CD4-positive, CD25-positive, alpha-beta regulatory T cell (primary cell): ENCODE results near the gene VAPB. TPM values are rescaled to one million over a fixed set of nuclear protein-coding genes. Genes with fewer than 3 reads are reported as not detected.

Experiments
- ATAC-seq, 2 donors: fragments of 150-1000 bp; cut with Tn5 transposase; one replicate each; pipeline ENCODE4 v1.10.0; 2021; ENCODE audit warnings: low read depth in 2 of 2, moderate number of reproducible peaks in 2 of 2, moderate library complexity in 1 of 2
- DNase-seq, 3 donors: peaks; one replicate each; pipeline versions ENCODE4 v3.0.0 to v3.0.0-alpha.2; 2012 to 2022; ENCODE audit warnings: mixed read lengths in 1 of 3
- H3K27ac ChIP-seq: one replicate; pipeline ENCODE4 v1.7.0; 2013; ENCODE audit warnings: mild to moderate bottlenecking, low read length; ENCODE audit not compliant: insufficient read depth, poor library complexity, severe bottlenecking
- H3K27me3 ChIP-seq: one replicate; pipeline ENCODE4 v1.7.0; 2013; ENCODE audit warnings: low read length; ENCODE audit not compliant: control insufficient read depth, insufficient read depth
- H3K36me3 ChIP-seq: one replicate; pipeline ENCODE4 v1.7.0; 2013; ENCODE audit warnings: mild to moderate bottlenecking, low read length, moderate library complexity; ENCODE audit not compliant: control insufficient read depth, insufficient read depth
- H3K4me1 ChIP-seq: 2 replicates; pipeline ENCODE4 v1.7.0; 2013; ENCODE audit warnings: mild to moderate bottlenecking, low read length; ENCODE audit not compliant: insufficient read depth, control insufficient read depth, poor library complexity, severe bottlenecking
- H3K4me3 ChIP-seq: one replicate; pipeline ENCODE4 v1.7.0; 2013; ENCODE audit warnings: low read depth, mild to moderate bottlenecking, low read length, moderate library complexity
- H3K9me3 ChIP-seq, 2 experiments: 1 replicate in 1 of 2; 2 replicates in 1 of 2; pipeline ENCODE4 v1.7.0; 2013; ENCODE audit warnings: low read length in 2 of 2, mild to moderate bottlenecking in 1 of 2, moderate library complexity in 1 of 2; ENCODE audit not compliant: control insufficient read depth in 2 of 2
- H3K27ac Mint-ChIP-seq, 3 donors: one replicate each; pipeline ENCODE4 v1.8.0; 2020 to 2022; ENCODE audit warnings: mild to moderate bottlenecking in 3 of 3, mixed read lengths in 3 of 3, moderate library complexity in 2 of 3
- H3K27me3 Mint-ChIP-seq: one replicate; pipeline ENCODE4 v1.8.0; 2022; ENCODE audit warnings: mild to moderate bottlenecking, mixed read lengths
- H3K36me3 Mint-ChIP-seq: one replicate; pipeline ENCODE4 v1.8.0; 2020; ENCODE audit warnings: mixed read lengths
- H3K4me1 Mint-ChIP-seq, 4 donors: one replicate each; pipeline ENCODE4 v1.8.0; 2020 to 2022; ENCODE audit warnings: mixed read lengths in 4 of 4, mild to moderate bottlenecking in 1 of 4
- H3K4me3 Mint-ChIP-seq, 4 donors: one replicate each; pipeline ENCODE4 v1.8.0; 2020 to 2022; ENCODE audit warnings: mild to moderate bottlenecking in 4 of 4, mixed read lengths in 4 of 4, moderate library complexity in 3 of 4
- H3K9me3 Mint-ChIP-seq, 7 donors: one replicate each; pipeline ENCODE4 v1.8.0; 2020 to 2022; ENCODE audit warnings: mixed read lengths in 7 of 7, mild to moderate bottlenecking in 3 of 7, moderate library complexity in 2 of 7
- polyA plus RNA-seq, 4 donors: library from polyadenylated mRNA; unstranded; fragments of 300-500 nt; fragmentation: Illumina TruSeq; gene quantifications; one replicate each; pipeline ENCODE4 v1.2.3, GENCODE V29; 2021
- total RNA-seq: library from RNA; stranded (reverse); gene quantifications from one replicate; pipeline ENCODE4 v1.2.3, GENCODE V29; 2022

VAPB gene
- total and polyA plus RNA-seq, 5 donors from 2014 or later = 18.9 to 25.7 (median 21.9) TPM

DNA sequence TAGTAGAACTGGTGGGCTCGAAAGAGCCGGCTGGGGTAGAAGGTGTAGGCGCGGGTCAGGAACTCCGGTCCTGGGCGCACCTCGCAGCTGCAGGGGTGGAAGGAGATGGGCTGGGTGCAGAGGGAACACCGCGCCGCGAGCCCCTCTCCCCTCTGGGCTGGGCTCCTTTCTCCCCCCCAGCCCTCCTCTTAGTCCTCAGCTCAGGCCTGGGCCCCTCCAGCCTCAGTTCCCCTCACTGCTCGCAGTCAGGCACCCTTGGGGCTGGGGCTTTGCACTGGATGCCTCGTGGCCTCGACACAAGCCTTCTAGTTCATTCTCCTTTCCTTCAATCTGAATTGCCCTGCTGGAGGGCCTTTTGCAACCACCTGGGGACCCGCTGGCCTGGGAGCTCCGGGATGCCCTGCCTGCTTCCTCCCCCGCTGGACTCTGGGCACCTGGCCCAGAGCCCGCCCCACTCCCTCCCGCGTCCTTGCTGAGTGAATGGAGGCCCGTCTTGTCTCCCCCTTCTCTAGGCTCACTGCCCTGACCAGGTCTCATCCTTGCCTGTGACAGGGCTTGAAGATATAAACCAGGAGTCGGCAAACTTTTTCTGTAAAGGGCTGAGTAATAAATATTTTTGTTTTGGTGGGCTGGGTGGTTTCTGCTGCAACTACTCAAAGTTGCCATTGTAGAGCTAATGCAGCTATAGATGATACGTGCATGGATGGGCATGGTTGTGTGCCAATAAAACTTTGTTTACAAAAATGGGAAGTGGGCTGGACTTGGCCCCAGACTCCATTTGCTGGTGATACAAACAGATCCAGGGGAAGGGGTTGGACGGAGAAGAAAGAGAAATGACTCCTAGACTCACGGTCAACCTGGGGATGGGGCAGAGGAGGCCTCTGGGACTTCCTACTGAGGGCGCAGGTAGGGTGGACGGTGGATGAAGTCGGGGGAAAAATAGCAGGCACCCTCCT is 78.8 kb downstream of the VAPB start:
- Mint-ChIP-seq H3K4me1 (no peaks in the 10 kb centered on the region), H3K36me3 (no peaks in the 10 kb centered on the region), H3K27me3 (no peaks in the 10 kb centered on the region), H3K4me3 (no peak overlapping the region), H3K9me3 (no peaks in the 10 kb centered on the region), H3K27ac (peak overlapping the region in 1 of 3 donors; percentile 48)
- Histone ChIP-seq H3K4me1 (no peaks in the 10 kb centered on the region), H3K27me3 (no peaks in the 10 kb centered on the region), H3K27ac (no peak overlapping the region), H3K4me3 (no peak overlapping the region), H3K9me3 (no peaks in the 10 kb centered on the region), H3K36me3 (no peaks in the 10 kb centered on the region)
- ATAC-seq (no peak), DNase-seq (no peak)

GRCh38 chr20:58469616-58470015 is 80.6 kb downstream of the VAPB start:
- Mint-ChIP-seq H3K4me1 (no peaks in the 10 kb centered on the region), H3K27me3 (no peaks in the 10 kb centered on the region), H3K4me3 (no peak overlapping the region), H3K36me3 (no peaks in the 10 kb centered on the region), H3K27ac (no peak overlapping the region), H3K9me3 (no peaks in the 10 kb centered on the region)
- ATAC-seq (no peak), DNase-seq (no peak)
- Histone ChIP-seq H3K27ac (no peak overlapping the region), H3K4me3 (no peak overlapping the region), H3K9me3 (no peaks in the 10 kb centered on the region), H3K36me3 (no peaks in the 10 kb centered on the region), H3K27me3 (no peaks in the 10 kb centered on the region), H3K4me1 (no peaks in the 10 kb centered on the region)

GRCh38 chr20:58470336-58471192 is 81.5 kb downstream of the VAPB start:
- no peak overlapping the region for H3K27ac ChIP-seq
- no peak overlapping the region for H3K4me3 ChIP-seq
- ATAC-seq (no peak), DNase-seq (no peak)
- H3K9me3 Mint-ChIP-seq = no peaks in the 10 kb centered on the region
- H3K36me3 Mint-ChIP-seq = no peaks in the 10 kb centered on the region
- H3K27me3 Mint-ChIP-seq = no peaks in the 10 kb centered on the region
- H3K27ac Mint-ChIP-seq = no peak overlapping the region
- no peaks in the 10 kb centered on the region for H3K4me1 Mint-ChIP-seq
- H3K4me3 Mint-ChIP-seq = no peak overlapping the region
- H3K4me1 ChIP-seq = no peaks in the 10 kb centered on the region
- H3K9me3 ChIP-seq = no peaks in the 10 kb centered on the region
- H3K36me3 ChIP-seq = no peaks in the 10 kb centered on the region
- H3K27me3 ChIP-seq = no peaks in the 10 kb centered on the region

DNA sequence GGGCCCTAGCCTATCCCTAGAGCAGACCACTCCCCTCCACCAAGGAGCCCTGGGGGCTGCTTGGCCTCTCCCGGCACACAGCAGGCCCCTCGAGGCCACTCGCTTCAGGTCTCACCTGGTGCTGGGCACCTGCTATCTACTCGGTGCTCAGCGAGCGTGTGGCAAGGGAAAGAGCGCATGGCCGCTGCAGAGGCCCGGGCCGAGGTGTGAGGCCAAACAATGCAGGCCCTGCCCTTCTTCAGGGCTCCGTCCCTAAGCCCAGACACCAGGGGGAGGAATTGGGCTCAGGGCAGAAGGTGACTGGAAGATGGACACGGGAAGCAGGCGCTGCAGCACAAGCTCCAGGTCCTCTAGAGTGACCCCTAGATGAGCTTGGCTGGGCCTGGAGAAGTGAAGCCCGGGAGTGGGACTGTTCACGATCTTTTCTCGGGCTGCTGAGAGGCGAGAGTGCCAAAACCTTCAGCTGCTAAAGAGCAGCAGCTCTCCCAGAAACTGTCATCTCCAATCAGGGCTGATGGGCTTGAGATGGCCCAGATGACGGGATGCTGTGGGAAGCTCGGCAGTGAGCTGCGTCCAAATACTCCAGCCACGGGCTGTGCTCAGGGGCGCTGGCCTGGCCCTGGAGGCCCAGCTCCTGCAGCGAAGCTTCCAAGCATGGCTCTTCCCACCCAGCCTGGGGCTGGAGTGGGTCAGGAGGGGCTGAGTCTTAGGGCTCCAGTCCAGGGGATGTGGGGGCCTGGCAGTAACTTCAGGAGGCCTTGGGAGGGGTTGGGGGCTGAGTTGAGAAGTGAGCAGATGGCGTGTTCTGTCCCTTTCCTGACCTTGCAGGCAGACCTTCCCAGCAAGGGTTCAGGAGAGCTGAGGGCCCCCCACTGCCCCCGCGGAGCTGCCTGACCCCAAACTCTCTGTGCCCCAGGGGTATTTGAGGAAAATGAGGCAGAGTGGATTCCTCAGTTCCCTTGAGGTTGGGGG is 82.5 kb downstream of the VAPB start:
- Mint-ChIP-seq H3K4me3 (no peak overlapping the region), H3K9me3 (no peaks in the 10 kb centered on the region), H3K4me1 (no peaks in the 10 kb centered on the region), H3K27ac (no peak overlapping the region), H3K36me3 (no peaks in the 10 kb centered on the region), H3K27me3 (no peaks in the 10 kb centered on the region)
- H3K4me1 ChIP-seq = no peaks in the 10 kb centered on the region
- no peak overlapping the region for H3K27ac ChIP-seq
- no peak for DNase-seq
- no peak for ATAC-seq
- H3K36me3 ChIP-seq = no peaks in the 10 kb centered on the region
- no peaks in the 10 kb centered on the region for H3K9me3 ChIP-seq
- H3K27me3 ChIP-seq = no peaks in the 10 kb centered on the region
- no peak overlapping the region for H3K4me3 ChIP-seq

DNA sequence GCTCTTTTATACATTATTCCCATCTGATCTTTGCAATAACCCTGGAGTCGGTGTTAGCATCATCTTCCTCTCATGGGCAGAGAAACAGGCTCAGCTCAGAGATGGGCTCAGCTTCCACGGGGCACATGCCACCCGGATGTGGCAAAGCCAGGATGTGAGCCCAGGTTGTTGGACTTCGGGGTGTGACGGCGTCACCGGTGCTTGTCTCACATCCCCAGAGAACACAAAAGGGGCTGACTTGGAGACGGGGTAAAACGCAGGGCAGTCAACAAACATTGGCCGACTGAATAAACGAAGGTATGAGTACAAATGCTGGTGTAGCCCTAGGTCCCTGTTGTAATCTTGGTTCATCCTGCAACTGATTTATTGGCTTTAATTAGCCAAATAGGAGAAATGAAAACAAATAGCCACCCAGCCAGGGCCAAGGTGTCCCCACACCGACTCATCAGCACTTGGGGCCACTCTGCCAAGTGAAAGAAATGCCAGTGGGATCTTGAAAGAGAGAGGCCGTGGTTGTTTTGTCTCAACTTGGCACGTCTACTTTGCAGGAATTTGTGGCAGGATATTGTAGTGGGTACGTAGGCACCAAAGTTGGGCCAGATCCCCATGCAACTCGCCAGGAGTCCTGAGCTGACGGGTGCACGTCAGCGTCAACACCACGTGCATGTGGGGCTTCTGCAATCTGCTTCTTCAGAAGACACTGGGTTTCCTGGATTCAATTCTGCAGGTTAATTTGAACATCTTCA is 83.4 kb downstream of the VAPB start:
- Mint-ChIP-seq H3K4me1 (no peaks in the 10 kb centered on the region), H3K4me3 (no peak overlapping the region), H3K27me3 (no peaks in the 10 kb centered on the region), H3K36me3 (no peaks in the 10 kb centered on the region), H3K27ac (no peak overlapping the region), H3K9me3 (no peaks in the 10 kb centered on the region)
- DNase-seq = no peak
- Histone ChIP-seq H3K4me3 (no peak overlapping the region), H3K27ac (no peak overlapping the region), H3K27me3 (no peaks in the 10 kb centered on the region), H3K4me1 (no peaks in the 10 kb centered on the region), H3K36me3 (no peaks in the 10 kb centered on the region), H3K9me3 (no peaks in the 10 kb centered on the region)
- no peak for ATAC-seq

DNA sequence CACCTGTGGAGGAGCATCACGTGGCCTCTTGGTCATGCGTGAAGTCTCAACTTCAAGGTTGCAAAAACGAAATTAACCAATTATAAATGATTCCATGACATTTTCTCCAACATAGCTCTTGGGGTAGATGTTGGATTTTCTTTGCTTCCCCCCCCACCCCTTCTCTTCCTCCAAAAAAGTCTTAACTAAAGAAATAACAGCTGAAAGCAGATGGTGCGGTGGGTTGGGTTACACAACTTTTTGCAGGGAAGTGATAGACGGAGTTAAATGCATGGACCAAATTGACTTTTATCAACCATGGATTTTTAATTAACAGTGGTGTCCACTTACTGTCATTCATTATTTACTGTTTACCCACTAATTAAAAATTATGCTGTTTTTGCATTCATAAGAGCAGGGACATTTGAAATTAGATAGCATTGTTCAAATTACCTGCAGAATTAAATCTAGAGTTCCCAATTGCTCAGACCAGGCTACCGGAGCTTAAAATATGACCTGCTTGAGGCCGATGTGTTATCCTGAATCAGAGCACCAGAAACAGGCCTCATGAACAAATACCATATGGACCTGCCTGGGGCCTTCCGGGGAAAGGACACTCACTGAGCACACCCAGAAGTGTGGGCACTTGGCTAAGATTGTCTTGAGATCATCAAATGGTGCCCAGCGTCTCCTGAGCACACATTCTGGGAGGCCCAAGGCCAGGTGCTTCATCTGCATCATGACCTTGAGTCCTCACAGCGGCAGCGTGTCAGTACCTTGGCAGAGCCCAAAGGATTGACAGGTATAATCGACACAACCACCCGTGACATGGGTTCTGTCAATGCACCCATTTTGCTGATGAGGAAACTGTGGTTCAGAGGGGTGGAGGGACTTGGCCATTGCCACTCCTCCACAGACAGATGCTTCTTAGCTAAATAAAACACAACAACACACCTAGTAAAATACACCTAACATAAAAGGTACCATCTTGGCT is 84.7 kb downstream of the VAPB start:
- H3K36me3 ChIP-seq = no peaks in the 10 kb centered on the region
- H3K4me3 ChIP-seq = no peak overlapping the region
- Mint-ChIP-seq H3K27me3 (no peaks in the 10 kb centered on the region), H3K36me3 (no peaks in the 10 kb centered on the region), H3K27ac (no peak overlapping the region), H3K9me3 (peaks cover 0 to 2% (median 0%) of the 10 kb centered on the region in 7 donors), H3K4me1 (no peaks in the 10 kb centered on the region), H3K4me3 (no peak overlapping the region)
- H3K27me3 ChIP-seq = no peaks in the 10 kb centered on the region
- DNase-seq = no peak
- no peaks in the 10 kb centered on the region for H3K9me3 ChIP-seq
- no peak for ATAC-seq
- H3K4me1 ChIP-seq = no peaks in the 10 kb centered on the region
- H3K27ac ChIP-seq = no peak overlapping the region
